ENCODE measurements around the gene CPSF3. TPM values are rescaled to one million over a fixed set of nuclear protein-coding genes. Genes with fewer than 3 reads are reported as not detected.

CPSF3 gene
- total and polyA plus RNA-seq, 2 experiments from 2014 or later, result 39.6 to 40.3 TPM

- WGBS, 2 experiments (ENCODE audit: low coverage in 1 of 2, low lambda C conversion rate in 2 of 2, missing lambda C conversion rate in 2 of 2), result 79 to 80% methylated on average over 7 of the region's 7 CpGs
- no peaks in the 10 kb centered on the region for H3K9me3 ChIP-seq (ENCODE audit: low read depth)
- H3K9me2 ChIP-seq (ENCODE audit: insufficient read depth), result no peaks in the 10 kb centered on the region
- in situ Hi-C loops (cut with MboI), result no loop called here
- H3K36me3 ChIP-seq (ENCODE audit: low read depth), result peaks cover 68% of the 10 kb centered on the region
- H3K4me1 ChIP-seq (ENCODE audit: insufficient read depth), result no peaks in the 10 kb centered on the region
- H2AFZ ChIP-seq, result no peak overlapping the region
- no peak overlapping the region for H3K9ac ChIP-seq
- no peaks in the 10 kb centered on the region for H3K27me3 ChIP-seq (replicated peaks; ENCODE audit: insufficient read depth)
- H4K20me1 ChIP-seq (ENCODE audit: insufficient read depth), result no peaks in the 10 kb centered on the region
- no peak overlapping the region for H3K4me3 ChIP-seq
- H3K27ac ChIP-seq, result no peak overlapping the region
- no peak for TF ChIP-seq EZH2 (IDR thresholded peaks at IDR 0.05; ENCODE audit: insufficient read depth, poor library complexity, severe bottlenecking)
- TF ChIP-seq EZH2phosphoT487 (IDR thresholded peaks at IDR 0.05; ENCODE audit: insufficient read depth, low read depth), result no peak
- peaks cover 7% of the 10 kb centered on the region; the same call in 1 of the 2 replicates for H3K79me2 ChIP-seq (ENCODE audit: insufficient read depth)
- H3K4me2 ChIP-seq (ENCODE audit: unreplicated experiment), result no peak overlapping the region
- DNase-seq, result no peak
- peaks cover 8% of the 10 kb centered on the region; the same call in 1 of the 2 replicates for H3F3A ChIP-seq (ENCODE audit: insufficient read depth)
Measured at GRCh38 chr2:9390151-9390850, 33.2 kb upstream of the CPSF3 start.

GRCh38 chr2:9390991-9391390 lies 32.5 kb upstream of the CPSF3 start:
- TF ChIP-seq EZH2phosphoT487 (IDR thresholded peaks at IDR 0.05; ENCODE audit: insufficient read depth, low read depth) (no peak), EZH2 (IDR thresholded peaks at IDR 0.05; ENCODE audit: insufficient read depth, poor library complexity, severe bottlenecking) (no peak)
- Histone ChIP-seq H3K9me3 (ENCODE audit: low read depth) (no peaks in the 10 kb centered on the region), H3K4me3 (no peak overlapping the region), H3F3A (ENCODE audit: insufficient read depth) (peaks cover 6% of the 10 kb centered on the region; the same call in 1 of the 2 replicates), H3K27me3 (replicated peaks; ENCODE audit: insufficient read depth) (no peaks in the 10 kb centered on the region), H3K79me2 (ENCODE audit: insufficient read depth) (peaks cover 7% of the 10 kb centered on the region; the same call in 1 of the 2 replicates), H2AFZ (no peak overlapping the region), H3K9ac (no peak overlapping the region), H3K27ac (no peak overlapping the region), H3K4me2 (ENCODE audit: unreplicated experiment) (no peak overlapping the region), H3K4me1 (ENCODE audit: insufficient read depth) (no peaks in the 10 kb centered on the region), H3K36me3 (ENCODE audit: low read depth) (peaks cover 65% of the 10 kb centered on the region), H4K20me1 (ENCODE audit: insufficient read depth) (no peaks in the 10 kb centered on the region), H3K9me2 (ENCODE audit: insufficient read depth) (no peaks in the 10 kb centered on the region)
- DNase-seq, result no peak
- in situ Hi-C loops (cut with MboI), result no loop called here
- WGBS, 2 experiments (ENCODE audit: low coverage in 1 of 2, low lambda C conversion rate in 2 of 2, missing lambda C conversion rate in 2 of 2), result 95 to 98% methylated on average over 15 to 19 of the region's 19 CpGs

GRCh38 chr2:9391961-9392720 lies 31.3 kb upstream of the CPSF3 start:
- no peak overlapping the region for H2AFZ ChIP-seq
- H3K36me3 ChIP-seq (ENCODE audit: low read depth), result peaks cover 64% of the 10 kb centered on the region
- TF ChIP-seq EZH2phosphoT487 (IDR thresholded peaks at IDR 0.05; ENCODE audit: insufficient read depth, low read depth) (no peak), EZH2 (IDR thresholded peaks at IDR 0.05; ENCODE audit: insufficient read depth, poor library complexity, severe bottlenecking) (no peak)
- 81 to 84% methylated on average over 13 of the region's 13 CpGs for WGBS, 2 experiments (ENCODE audit: low coverage in 1 of 2, low lambda C conversion rate in 2 of 2, missing lambda C conversion rate in 2 of 2)
- in situ Hi-C loops (cut with MboI), result no loop called here
- H3K4me3 ChIP-seq, result no peak overlapping the region
- H4K20me1 ChIP-seq (ENCODE audit: insufficient read depth), result no peaks in the 10 kb centered on the region
- no peak overlapping the region for H3K9ac ChIP-seq
- no peaks in the 10 kb centered on the region for H3K9me2 ChIP-seq (ENCODE audit: insufficient read depth)
- no peak overlapping the region for H3K4me2 ChIP-seq (ENCODE audit: unreplicated experiment)
- no peaks in the 10 kb centered on the region for H3F3A ChIP-seq (ENCODE audit: insufficient read depth)
- no peaks in the 10 kb centered on the region for H3K27me3 ChIP-seq (replicated peaks; ENCODE audit: insufficient read depth)
- no peaks in the 10 kb centered on the region for H3K9me3 ChIP-seq (ENCODE audit: low read depth)
- no peak overlapping the region for H3K27ac ChIP-seq
- no peaks in the 10 kb centered on the region for H3K4me1 ChIP-seq (ENCODE audit: insufficient read depth)
- DNase-seq, result no peak
- H3K79me2 ChIP-seq (ENCODE audit: insufficient read depth), result peaks cover 7% of the 10 kb centered on the region; the same call in 1 of the 2 replicates

- Histone ChIP-seq H3K27ac (no peak overlapping the region; the same call in 1 of the 2 replicates), H3K9ac (peak overlapping the region; percentile 31), H2AFZ (no peak overlapping the region), H3K79me2 (ENCODE audit: insufficient read depth) (peaks cover 7% of the 10 kb centered on the region; the same call in 1 of the 2 replicates), H3K4me1 (ENCODE audit: insufficient read depth) (no peaks in the 10 kb centered on the region), H3K4me3 (no peak overlapping the region), H4K20me1 (ENCODE audit: insufficient read depth) (no peaks in the 10 kb centered on the region), H3K9me3 (ENCODE audit: low read depth) (no peaks in the 10 kb centered on the region), H3K27me3 (replicated peaks; ENCODE audit: insufficient read depth) (no peaks in the 10 kb centered on the region), H3K9me2 (ENCODE audit: insufficient read depth) (no peaks in the 10 kb centered on the region), H3K36me3 (ENCODE audit: low read depth) (peaks cover 59% of the 10 kb centered on the region), H3F3A (ENCODE audit: insufficient read depth) (peaks cover 1% of the 10 kb centered on the region; the same call in 1 of the 2 replicates), H3K4me2 (ENCODE audit: unreplicated experiment) (no peak overlapping the region)
- WGBS, 2 experiments (ENCODE audit: low coverage in 1 of 2, low lambda C conversion rate in 2 of 2, missing lambda C conversion rate in 2 of 2), result 72 to 78% methylated on average over 22 to 28 of the region's 28 CpGs
- in situ Hi-C loops (cut with MboI), result no loop called here
- no peak for TF ChIP-seq EZH2 (IDR thresholded peaks at IDR 0.05; ENCODE audit: insufficient read depth, poor library complexity, severe bottlenecking)
- no peak for TF ChIP-seq EZH2phosphoT487 (IDR thresholded peaks at IDR 0.05; ENCODE audit: insufficient read depth, low read depth)
- DNase-seq, result peak; percentile 22
Measured at GRCh38 chr2:9392898-9393765, 30.3 kb upstream of the CPSF3 start.

Measured in GM23248 (cell line).